Lower leg skin (tissue), 3 donors: Measurements from ENCODE around the gene GNAS-AS1.

ENCODE experiments used
- POLR2A ChIP-seq, 2 donors: fragments of 450-650 bp; IDR thresholded peaks; one replicate each; pipeline ENCODE4 v1.6.1; 2016 to 2017; ENCODE audit warnings: antibody characterized with exemption in 2 of 2, mild to moderate bottlenecking in 1 of 2, moderate library complexity in 1 of 2
- TF ChIP-seq, protein P1 (sequence below), 3 donors: fragments of 450-650 bp; IDR thresholded peaks; one replicate each; pipeline ENCODE4 v1.5.1; 2016; ENCODE audit warnings: antibody characterized with exemption in 3 of 3, mild to moderate bottlenecking in 3 of 3, moderate library complexity in 2 of 3

DNA sequence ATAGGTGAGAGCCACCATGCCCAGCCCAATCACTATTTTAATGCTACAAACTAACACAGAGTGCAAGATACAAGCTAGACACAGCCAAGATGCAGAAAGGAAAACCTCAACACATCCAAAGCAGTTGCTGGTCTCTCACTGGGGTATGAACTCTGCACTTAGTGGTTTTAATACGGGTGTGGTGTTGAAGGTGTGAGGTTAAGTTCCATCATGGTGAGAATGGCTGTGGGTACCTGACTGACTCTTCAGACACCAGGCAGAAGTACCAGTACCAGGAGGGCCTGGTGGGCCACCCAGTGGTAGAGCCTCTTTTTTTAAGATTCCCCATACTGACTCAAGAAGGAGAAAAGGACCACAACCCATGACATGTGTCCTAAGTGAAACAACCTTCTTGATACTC lies 13.0 kb downstream of the GNAS-AS1 start:
- TF ChIP-seq, protein P1, sequence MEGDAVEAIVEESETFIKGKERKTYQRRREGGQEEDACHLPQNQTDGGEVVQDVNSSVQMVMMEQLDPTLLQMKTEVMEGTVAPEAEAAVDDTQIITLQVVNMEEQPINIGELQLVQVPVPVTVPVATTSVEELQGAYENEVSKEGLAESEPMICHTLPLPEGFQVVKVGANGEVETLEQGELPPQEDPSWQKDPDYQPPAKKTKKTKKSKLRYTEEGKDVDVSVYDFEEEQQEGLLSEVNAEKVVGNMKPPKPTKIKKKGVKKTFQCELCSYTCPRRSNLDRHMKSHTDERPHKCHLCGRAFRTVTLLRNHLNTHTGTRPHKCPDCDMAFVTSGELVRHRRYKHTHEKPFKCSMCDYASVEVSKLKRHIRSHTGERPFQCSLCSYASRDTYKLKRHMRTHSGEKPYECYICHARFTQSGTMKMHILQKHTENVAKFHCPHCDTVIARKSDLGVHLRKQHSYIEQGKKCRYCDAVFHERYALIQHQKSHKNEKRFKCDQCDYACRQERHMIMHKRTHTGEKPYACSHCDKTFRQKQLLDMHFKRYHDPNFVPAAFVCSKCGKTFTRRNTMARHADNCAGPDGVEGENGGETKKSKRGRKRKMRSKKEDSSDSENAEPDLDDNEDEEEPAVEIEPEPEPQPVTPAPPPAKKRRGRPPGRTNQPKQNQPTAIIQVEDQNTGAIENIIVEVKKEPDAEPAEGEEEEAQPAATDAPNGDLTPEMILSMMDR (IDR thresholded peaks at IDR 0.05): no peak
- TF ChIP-seq POLR2A (IDR thresholded peaks at IDR 0.05): no peak
